ENCODE results near the gene ST3GAL3. TPM values are rescaled to one million over a fixed set of nuclear protein-coding genes. Genes with fewer than 3 reads are reported as not detected.

Gene ST3GAL3
- total and polyA plus RNA-seq, 2 experiments from 2014 or later: 4.5 to 7.0 TPM

DNA sequence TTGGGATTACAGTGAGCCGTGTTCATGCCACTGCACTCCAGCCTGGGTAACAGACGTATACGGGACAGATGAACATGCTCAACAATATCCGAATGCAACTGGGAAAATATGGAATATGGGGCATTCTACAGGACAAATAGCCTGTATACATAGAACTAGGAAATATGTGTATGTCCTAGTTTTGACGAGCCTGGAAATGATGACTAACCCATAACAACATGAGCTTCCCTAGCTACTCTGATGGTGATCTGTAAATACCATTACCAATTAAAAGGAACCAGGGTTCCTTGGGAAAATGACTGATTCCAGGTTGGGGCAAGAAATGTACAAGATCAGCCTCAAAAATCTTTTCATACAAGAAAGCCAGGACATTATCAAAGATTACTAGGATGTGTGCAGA, 183.5 kb downstream of the ST3GAL3 start:
- Mint-ChIP-seq H3K27ac (no peak overlapping the region), H3K36me3 (ENCODE audit: low read depth) (peaks cover 3% of the 10 kb centered on the region; the same call in 1 of the 3 replicates), H3K9me3 (no peaks in the 10 kb centered on the region), H3K4me1 (peaks cover 11% of the 10 kb centered on the region), H3K4me3 (no peak overlapping the region), H3K27me3 (ENCODE audit: insufficient read depth, low read depth, poor library complexity) (peaks cover 3% of the 10 kb centered on the region)
- Histone ChIP-seq H4K20me1 (replicated peaks; ENCODE audit: insufficient read depth) (no peaks in the 10 kb centered on the region), H3K4me1 (ENCODE audit: insufficient read depth) (peaks cover 22% of the 10 kb centered on the region), H3K79me2 (replicated peaks; ENCODE audit: insufficient read depth) (no peaks in the 10 kb centered on the region), H3K9me2 (ENCODE audit: insufficient read depth) (peaks cover 8% of the 10 kb centered on the region), H3F3A (replicated peaks; ENCODE audit: low read depth) (no peaks in the 10 kb centered on the region), H3K36me3 (ENCODE audit: insufficient read depth) (no peaks in the 10 kb centered on the region), H3K27ac (ENCODE audit: low read depth) (no peak overlapping the region), H3K4me3 (no peak overlapping the region), H3K4me2 (no peak overlapping the region), H2AFZ (no peak overlapping the region), H3K27me3 (ENCODE audit: insufficient read depth) (no peaks in the 10 kb centered on the region)
- ATAC-seq (no peak), DNase-seq (ENCODE audit: low spot score) (no peak)
- TF ChIP-seq JUNB (IDR thresholded peaks at IDR 0.05; ENCODE audit: unreplicated experiment): no peak
- TF ChIP-seq EZH2 (IDR thresholded peaks at IDR 0.05; ENCODE audit: low read depth, unreplicated experiment): no peak
- TF ChIP-seq CREB1 (CRISPR knock-in tag; IDR thresholded peaks at IDR 0.05; ENCODE audit: low read depth): no peak
- TF ChIP-seq STAT1 (IDR thresholded peaks at IDR 0.05; ENCODE audit: unreplicated experiment): no peak
- TF ChIP-seq, protein P1, sequence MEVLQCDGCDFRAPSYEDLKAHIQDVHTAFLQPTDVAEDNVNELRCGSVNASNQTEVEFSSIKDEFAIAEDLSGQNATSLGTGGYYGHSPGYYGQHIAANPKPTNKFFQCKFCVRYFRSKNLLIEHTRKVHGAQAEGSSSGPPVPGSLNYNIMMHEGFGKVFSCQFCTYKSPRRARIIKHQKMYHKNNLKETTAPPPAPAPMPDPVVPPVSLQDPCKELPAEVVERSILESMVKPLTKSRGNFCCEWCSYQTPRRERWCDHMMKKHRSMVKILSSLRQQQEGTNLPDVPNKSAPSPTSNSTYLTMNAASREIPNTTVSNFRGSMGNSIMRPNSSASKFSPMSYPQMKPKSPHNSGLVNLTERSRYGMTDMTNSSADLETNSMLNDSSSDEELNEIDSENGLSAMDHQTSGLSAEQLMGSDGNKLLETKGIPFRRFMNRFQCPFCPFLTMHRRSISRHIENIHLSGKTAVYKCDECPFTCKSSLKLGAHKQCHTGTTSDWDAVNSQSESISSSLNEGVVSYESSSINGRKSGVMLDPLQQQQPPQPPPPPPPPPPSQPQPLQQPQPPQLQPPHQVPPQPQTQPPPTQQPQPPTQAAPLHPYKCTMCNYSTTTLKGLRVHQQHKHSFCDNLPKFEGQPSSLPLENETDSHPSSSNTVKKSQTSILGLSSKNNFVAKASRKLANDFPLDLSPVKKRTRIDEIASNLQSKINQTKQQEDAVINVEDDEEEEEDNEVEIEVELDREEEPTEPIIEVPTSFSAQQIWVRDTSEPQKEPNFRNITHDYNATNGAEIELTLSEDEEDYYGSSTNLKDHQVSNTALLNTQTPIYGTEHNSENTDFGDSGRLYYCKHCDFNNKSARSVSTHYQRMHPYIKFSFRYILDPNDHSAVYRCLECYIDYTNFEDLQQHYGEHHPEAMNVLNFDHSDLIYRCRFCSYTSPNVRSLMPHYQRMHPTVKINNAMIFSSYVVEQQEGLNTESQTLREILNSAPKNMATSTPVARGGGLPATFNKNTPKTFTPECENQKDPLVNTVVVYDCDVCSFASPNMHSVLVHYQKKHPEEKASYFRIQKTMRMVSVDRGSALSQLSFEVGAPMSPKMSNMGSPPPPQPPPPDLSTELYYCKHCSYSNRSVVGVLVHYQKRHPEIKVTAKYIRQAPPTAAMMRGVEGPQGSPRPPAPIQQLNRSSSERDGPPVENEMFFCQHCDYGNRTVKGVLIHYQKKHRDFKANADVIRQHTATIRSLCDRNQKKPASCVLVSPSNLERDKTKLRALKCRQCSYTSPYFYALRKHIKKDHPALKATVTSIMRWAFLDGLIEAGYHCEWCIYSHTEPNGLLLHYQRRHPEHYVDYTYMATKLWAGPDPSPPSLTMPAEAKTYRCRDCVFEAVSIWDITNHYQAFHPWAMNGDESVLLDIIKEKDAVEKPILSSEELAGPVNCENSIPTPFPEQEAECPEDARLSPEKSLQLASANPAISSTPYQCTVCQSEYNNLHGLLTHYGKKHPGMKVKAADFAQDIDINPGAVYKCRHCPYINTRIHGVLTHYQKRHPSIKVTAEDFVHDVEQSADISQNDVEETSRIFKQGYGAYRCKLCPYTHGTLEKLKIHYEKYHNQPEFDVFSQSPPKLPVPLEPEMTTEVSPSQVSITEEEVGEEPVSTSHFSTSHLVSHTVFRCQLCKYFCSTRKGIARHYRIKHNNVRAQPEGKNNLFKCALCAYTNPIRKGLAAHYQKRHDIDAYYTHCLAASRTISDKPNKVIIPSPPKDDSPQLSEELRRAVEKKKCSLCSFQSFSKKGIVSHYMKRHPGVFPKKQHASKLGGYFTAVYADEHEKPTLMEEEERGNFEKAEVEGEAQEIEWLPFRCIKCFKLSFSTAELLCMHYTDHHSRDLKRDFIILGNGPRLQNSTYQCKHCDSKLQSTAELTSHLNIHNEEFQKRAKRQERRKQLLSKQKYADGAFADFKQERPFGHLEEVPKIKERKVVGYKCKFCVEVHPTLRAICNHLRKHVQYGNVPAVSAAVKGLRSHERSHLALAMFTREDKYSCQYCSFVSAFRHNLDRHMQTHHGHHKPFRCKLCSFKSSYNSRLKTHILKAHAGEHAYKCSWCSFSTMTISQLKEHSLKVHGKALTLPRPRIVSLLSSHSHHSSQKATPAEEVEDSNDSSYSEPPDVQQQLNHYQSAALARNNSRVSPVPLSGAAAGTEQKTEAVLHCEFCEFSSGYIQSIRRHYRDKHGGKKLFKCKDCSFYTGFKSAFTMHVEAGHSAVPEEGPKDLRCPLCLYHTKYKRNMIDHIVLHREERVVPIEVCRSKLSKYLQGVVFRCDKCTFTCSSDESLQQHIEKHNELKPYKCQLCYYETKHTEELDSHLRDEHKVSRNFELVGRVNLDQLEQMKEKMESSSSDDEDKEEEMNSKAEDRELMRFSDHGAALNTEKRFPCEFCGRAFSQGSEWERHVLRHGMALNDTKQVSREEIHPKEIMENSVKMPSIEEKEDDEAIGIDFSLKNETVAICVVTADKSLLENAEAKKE (CRISPR knock-in tag; IDR thresholded peaks at IDR 0.05): no peak
- TF ChIP-seq POLR2AphosphoS5 (IDR thresholded peaks at IDR 0.05; ENCODE audit: low read depth): no peak
- TF ChIP-seq, protein P2, sequence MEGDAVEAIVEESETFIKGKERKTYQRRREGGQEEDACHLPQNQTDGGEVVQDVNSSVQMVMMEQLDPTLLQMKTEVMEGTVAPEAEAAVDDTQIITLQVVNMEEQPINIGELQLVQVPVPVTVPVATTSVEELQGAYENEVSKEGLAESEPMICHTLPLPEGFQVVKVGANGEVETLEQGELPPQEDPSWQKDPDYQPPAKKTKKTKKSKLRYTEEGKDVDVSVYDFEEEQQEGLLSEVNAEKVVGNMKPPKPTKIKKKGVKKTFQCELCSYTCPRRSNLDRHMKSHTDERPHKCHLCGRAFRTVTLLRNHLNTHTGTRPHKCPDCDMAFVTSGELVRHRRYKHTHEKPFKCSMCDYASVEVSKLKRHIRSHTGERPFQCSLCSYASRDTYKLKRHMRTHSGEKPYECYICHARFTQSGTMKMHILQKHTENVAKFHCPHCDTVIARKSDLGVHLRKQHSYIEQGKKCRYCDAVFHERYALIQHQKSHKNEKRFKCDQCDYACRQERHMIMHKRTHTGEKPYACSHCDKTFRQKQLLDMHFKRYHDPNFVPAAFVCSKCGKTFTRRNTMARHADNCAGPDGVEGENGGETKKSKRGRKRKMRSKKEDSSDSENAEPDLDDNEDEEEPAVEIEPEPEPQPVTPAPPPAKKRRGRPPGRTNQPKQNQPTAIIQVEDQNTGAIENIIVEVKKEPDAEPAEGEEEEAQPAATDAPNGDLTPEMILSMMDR (conservative IDR thresholded peaks at IDR 0.05; ENCODE audit: low read depth in 2 of 2): no peak
- TF ChIP-seq EZH2phosphoT487 (IDR thresholded peaks at IDR 0.05; ENCODE audit: unreplicated experiment): no peak
- TF ChIP-seq, protein P3, sequence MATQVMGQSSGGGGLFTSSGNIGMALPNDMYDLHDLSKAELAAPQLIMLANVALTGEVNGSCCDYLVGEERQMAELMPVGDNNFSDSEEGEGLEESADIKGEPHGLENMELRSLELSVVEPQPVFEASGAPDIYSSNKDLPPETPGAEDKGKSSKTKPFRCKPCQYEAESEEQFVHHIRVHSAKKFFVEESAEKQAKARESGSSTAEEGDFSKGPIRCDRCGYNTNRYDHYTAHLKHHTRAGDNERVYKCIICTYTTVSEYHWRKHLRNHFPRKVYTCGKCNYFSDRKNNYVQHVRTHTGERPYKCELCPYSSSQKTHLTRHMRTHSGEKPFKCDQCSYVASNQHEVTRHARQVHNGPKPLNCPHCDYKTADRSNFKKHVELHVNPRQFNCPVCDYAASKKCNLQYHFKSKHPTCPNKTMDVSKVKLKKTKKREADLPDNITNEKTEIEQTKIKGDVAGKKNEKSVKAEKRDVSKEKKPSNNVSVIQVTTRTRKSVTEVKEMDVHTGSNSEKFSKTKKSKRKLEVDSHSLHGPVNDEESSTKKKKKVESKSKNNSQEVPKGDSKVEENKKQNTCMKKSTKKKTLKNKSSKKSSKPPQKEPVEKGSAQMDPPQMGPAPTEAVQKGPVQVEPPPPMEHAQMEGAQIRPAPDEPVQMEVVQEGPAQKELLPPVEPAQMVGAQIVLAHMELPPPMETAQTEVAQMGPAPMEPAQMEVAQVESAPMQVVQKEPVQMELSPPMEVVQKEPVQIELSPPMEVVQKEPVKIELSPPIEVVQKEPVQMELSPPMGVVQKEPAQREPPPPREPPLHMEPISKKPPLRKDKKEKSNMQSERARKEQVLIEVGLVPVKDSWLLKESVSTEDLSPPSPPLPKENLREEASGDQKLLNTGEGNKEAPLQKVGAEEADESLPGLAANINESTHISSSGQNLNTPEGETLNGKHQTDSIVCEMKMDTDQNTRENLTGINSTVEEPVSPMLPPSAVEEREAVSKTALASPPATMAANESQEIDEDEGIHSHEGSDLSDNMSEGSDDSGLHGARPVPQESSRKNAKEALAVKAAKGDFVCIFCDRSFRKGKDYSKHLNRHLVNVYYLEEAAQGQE (IDR thresholded peaks at IDR 0.05; ENCODE audit: unreplicated experiment): no peak
- no peak for TF ChIP-seq ZNF114 (CRISPR knock-in tag; IDR thresholded peaks at IDR 0.05)
- no peak for TF ChIP-seq ZNF331 (CRISPR knock-in tag; IDR thresholded peaks at IDR 0.05; ENCODE audit: low read depth)
- TF ChIP-seq, protein P4, sequence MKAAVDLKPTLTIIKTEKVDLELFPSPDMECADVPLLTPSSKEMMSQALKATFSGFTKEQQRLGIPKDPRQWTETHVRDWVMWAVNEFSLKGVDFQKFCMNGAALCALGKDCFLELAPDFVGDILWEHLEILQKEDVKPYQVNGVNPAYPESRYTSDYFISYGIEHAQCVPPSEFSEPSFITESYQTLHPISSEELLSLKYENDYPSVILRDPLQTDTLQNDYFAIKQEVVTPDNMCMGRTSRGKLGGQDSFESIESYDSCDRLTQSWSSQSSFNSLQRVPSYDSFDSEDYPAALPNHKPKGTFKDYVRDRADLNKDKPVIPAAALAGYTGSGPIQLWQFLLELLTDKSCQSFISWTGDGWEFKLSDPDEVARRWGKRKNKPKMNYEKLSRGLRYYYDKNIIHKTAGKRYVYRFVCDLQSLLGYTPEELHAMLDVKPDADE (IDR thresholded peaks at IDR 0.05): no peak
- TF ChIP-seq NANOG (IDR thresholded peaks at IDR 0.05; ENCODE audit: borderline replicate concordance): no peak

Measured in GM23338 (cell line).